HepG2 (cell line): ENCODE data around the gene CSNK1G1. TPM values are rescaled to one million over a fixed set of nuclear protein-coding genes. Genes with fewer than 3 reads are reported as not detected.

Experiments
- ATAC-seq: fragments of 200-7000 bp; cut with Tn5 transposase; 3 replicates; pipeline ENCODE4 v1.9.1; 2020; ENCODE audit warnings: mild to moderate bottlenecking, moderate library complexity
- BruUV-seq: library from RNA; stranded (reverse); fragments of 400-500 nt; replicated peaks from 2 replicates; lab custom pipeline; 2021; lab: Mats Ljungman, UMichigan
- CTCF ChIA-PET: fragments of 300-600 bp; formaldehyde crosslinking; extraction: SDS; loops from one replicate; lab custom pipeline; 2021; ENCODE audit warnings: low total read pairs, inconsistent platforms, low intra/inter-chr PET ratio; lab: Yijun Ruan, JAX
- POLR2A ChIA-PET: fragments of 350-600 bp; sonication (Branson Sonifier 250); formaldehyde crosslinking; loops from one replicate; lab custom pipeline; 2020; ENCODE audit warnings: antibody characterized with exemption, inconsistent platforms; lab: Yijun Ruan, JAX
- DNase-seq: peaks from one replicate; pipeline ENCODE4 v3.0.0-alpha.2; 2015; ENCODE audit warnings: low spot score
- FAIRE-seq: peaks from 3 replicates; lab custom pipeline; 2011; peaks lifted over from hg19 to GRCh38; lab: Jason Lieb, UNC
- H2AFZ ChIP-seq: one replicate; pipeline ENCODE4 v1.6.1; 2011; ENCODE audit warnings: low read length, inconsistent platforms
- H3K27ac ChIP-seq: fragments of 300-600 bp; 3 replicates; pipeline ENCODE4 v1.8.0; 2011; ENCODE audit warnings: mixed run types, mild to moderate bottlenecking, mixed read lengths, low read length, inconsistent platforms; ENCODE audit not compliant: insufficient read depth; ENCODE audit errors: extremely low read length
- H3K27me3 ChIP-seq, 2 experiments: fragments of 200-600 bp in 1 of 2; 2 replicates in 1 of 2; 3 replicates in 1 of 2; pipeline versions ENCODE4 v1.6.0 to v1.8.0; 2011; ENCODE audit warnings: low read length in 2 of 2, mild to moderate bottlenecking in 2 of 2, moderate library complexity in 2 of 2, inconsistent platforms in 1 of 2; ENCODE audit not compliant: insufficient read depth in 2 of 2, control insufficient read depth in 1 of 2
- H3K36me3 ChIP-seq, 2 experiments: fragments of 200-600 bp in 1 of 2; replicated peaks in 1 of 2; 2 replicates in 1 of 2; 3 replicates in 1 of 2; pipeline versions ENCODE4 v1.5.1 to v1.8.0; 2011; ENCODE audit warnings: low read length in 2 of 2, inconsistent platforms in 1 of 2; ENCODE audit not compliant: insufficient read depth in 2 of 2, control insufficient read depth in 1 of 2
- H3K4me1 ChIP-seq: 2 replicates; pipeline ENCODE4 v1.5.1; 2012; ENCODE audit warnings: low read length, inconsistent platforms; ENCODE audit not compliant: insufficient read depth
- H3K4me2 ChIP-seq: 2 replicates; pipeline ENCODE4 v1.6.0; 2011; ENCODE audit warnings: low read depth, low read length, inconsistent platforms
- H3K4me3 ChIP-seq, 3 experiments: fragments of 200-600 bp in 1 of 3; sonication (generic), shearing (Covaris generic) in 1 of 3; replicated peaks in 1 of 3; 2 replicates each; pipeline ENCODE4 v1.5.1; 2011 to 2016; ENCODE audit warnings: low read length in 3 of 3, inconsistent platforms in 2 of 3, low read depth in 2 of 3, mild to moderate bottlenecking in 2 of 3, control low read depth in 1 of 3, mixed read lengths in 1 of 3; ENCODE audit not compliant: insufficient read depth in 1 of 3
- H3K79me2 ChIP-seq: one replicate; pipeline ENCODE4 v1.6.1; 2011; ENCODE audit warnings: low read length, inconsistent platforms; ENCODE audit not compliant: insufficient read depth
- H3K9ac ChIP-seq: 2 replicates; pipeline ENCODE4 v1.6.0; 2011; ENCODE audit warnings: mild to moderate bottlenecking, low read depth, low read length, inconsistent platforms; ENCODE audit not compliant: insufficient read depth
- H3K9me3 ChIP-seq: 2 replicates; pipeline ENCODE4 v1.5.1; 2012; ENCODE audit warnings: mild to moderate bottlenecking, low read length
- H4K20me1 ChIP-seq: 2 replicates; pipeline ENCODE4 v1.6.0; 2011; ENCODE audit warnings: inconsistent platforms, mild to moderate bottlenecking, low read length, moderate library complexity; ENCODE audit not compliant: insufficient read depth
- CHD4 ChIP-seq: fragments of 200-600 bp; sonication (generic); IDR thresholded peaks from 2 replicates; pipeline ENCODE4 v1.7.0; 2017; ENCODE audit warnings: mild to moderate bottlenecking, low read length, borderline replicate concordance
- HMG20B ChIP-seq: conservative IDR thresholded peaks from 2 replicates; pipeline ENCODE4 v1.6.1; 2016; ENCODE audit warnings: missing genetic modification reagents, missing compliant biosample characterization
- KLF13 ChIP-seq: sonication (generic); formaldehyde crosslinking; IDR thresholded peaks from 2 replicates; pipeline ENCODE4 v1.4.0; 2020; ENCODE audit warnings: mild to moderate bottlenecking, missing genetic modification reagents
- MAFG ChIP-seq: sonication (generic); formaldehyde crosslinking; IDR thresholded peaks from 2 replicates; pipeline ENCODE4 v1.5.1; 2020; ENCODE audit warnings: mild to moderate bottlenecking, missing genetic modification reagents
- ZBTB26 ChIP-seq: IDR thresholded peaks from 2 replicates; pipeline ENCODE4 v1.6.1; 2016; ENCODE audit warnings: missing compliant biosample characterization, missing genetic modification reagents, borderline replicate concordance
- ZBTB33 ChIP-seq: sonication (generic); formaldehyde crosslinking; IDR thresholded peaks from 2 replicates; pipeline ENCODE4 v1.4.0; 2020; ENCODE audit warnings: missing genetic modification reagents
- ZNF142 ChIP-seq: sonication (generic); formaldehyde crosslinking; IDR thresholded peaks from 2 replicates; pipeline ENCODE4 v1.4.0; 2020; ENCODE audit warnings: missing genetic modification reagents
- ZNF503 ChIP-seq: sonication (generic); formaldehyde crosslinking; IDR thresholded peaks from 2 replicates; pipeline ENCODE4 v1.4.0; 2020; ENCODE audit warnings: missing genetic modification reagents
- ZNF639 ChIP-seq: conservative IDR thresholded peaks from 2 replicates; pipeline ENCODE4 v1.6.1; 2018; ENCODE audit warnings: missing genetic modification reagents
- ZNF782 ChIP-seq: sonication (generic); formaldehyde crosslinking; IDR thresholded peaks from 2 replicates; pipeline ENCODE4 v1.4.0; 2020; ENCODE audit warnings: missing genetic modification reagents, mild to moderate bottlenecking, borderline replicate concordance
- WGBS: methylation state at CpG from one replicate; pipeline ENCODE4 v1.1.6; 2017; ENCODE audit warnings: low lambda C conversion rate; 5-methylcytosine and 5-hydroxymethylcytosine counted together
- in situ Hi-C: cut with HindIII; loops from 2 replicates; pipeline ENCODE4 v1.10.0; 2017; ENCODE audit warnings: low pct_unique_long_range_greater_than_20kb; ENCODE audit not compliant: extremely low pct_ligation_motif_present
- intact Hi-C: fragments of 100-400 bp; cut with micrococcal nuclease; formaldehyde crosslinking; loops from one replicate; pipeline ENCODE4 v1.10.0; 2022; ENCODE audit not compliant: unreplicated experiment
- polyA plus RNA-seq, 8 experiments: library from polyadenylated mRNA; depleted of rRNA in 3 of 8; stranded (reverse) in 7 of 8; unstranded in 1 of 8; fragments of >200 nt; fragmentation: Illumina TruSeq in 4 of 8; extraction: Trizol in 4 of 8; gene quantifications; 2 replicates each; pipeline versions ENCODE4 v1.2.1 to v1.2.3, GENCODE V29; 2011 to 2016; ENCODE audit warnings: low read depth in 4 of 8, missing spikeins in 1 of 8, mixed read lengths in 1 of 8; ENCODE audit not compliant: insufficient read depth in 1 of 8
- total RNA-seq, 5 experiments: library from RNA; depleted of rRNA; stranded (reverse); fragments of >200 nt; fragmentation: Illumina TruSeq; extraction: Trizol; gene quantifications; 2 replicates each; pipeline ENCODE4 v1.2.3, GENCODE V29; 2016; ENCODE audit warnings: low read depth in 1 of 5

Gene CSNK1G1
- total and polyA plus RNA-seq, 2 of the 13 experiments (the other 11 are each of a cell fraction or from before 2014, with no cell fraction given) = 8.5 to 12.6 TPM

GRCh38 chr15:64237677-64238076 is 118.3 kb downstream of the CSNK1G1 start:
- BruUV-seq = no TSS peak
- H3K9me3 ChIP-seq = no peaks in the 10 kb centered on the region
- H3K9ac ChIP-seq = no peak overlapping the region
- no peaks in the 10 kb centered on the region for H3K27me3 ChIP-seq
- no peak overlapping the region for H2AFZ ChIP-seq
- peaks cover 7% of the 10 kb centered on the region for H3K4me1 ChIP-seq
- H3K4me3 ChIP-seq = no peak overlapping the region
- ATAC-seq (no peak), FAIRE-seq (no peak), DNase-seq (no peak)
- intact Hi-C loops = no loop called here
- no peaks in the 10 kb centered on the region for H4K20me1 ChIP-seq
- H3K36me3 ChIP-seq = no peaks in the 10 kb centered on the region
- 97% methylated on average over 3 of the region's 3 CpGs for WGBS
- H3K79me2 ChIP-seq = peaks cover 4% of the 10 kb centered on the region
- in situ Hi-C loops = no loop called here
- H3K27ac ChIP-seq = no peak overlapping the region
- H3K4me2 ChIP-seq = no peak overlapping the region
- CTCF ChIA-PET = no interaction called here
- POLR2A ChIA-PET = no interaction called here
- no peak for TF ChIP-seq ZNF639
- TF ChIP-seq ZNF503 (CRISPR knock-in tag) = no peak
- TF ChIP-seq ZNF142 = no peak
- no peak for TF ChIP-seq KLF13 (CRISPR knock-in tag)
- TF ChIP-seq MAFG (CRISPR knock-in tag) = no peak
- TF ChIP-seq ZNF782 = no peak
- TF ChIP-seq ZBTB33 (CRISPR knock-in tag) = no peak
- no peak for TF ChIP-seq CHD4
- no peak for TF ChIP-seq ZBTB26 (CRISPR knock-in tag)
- no peak for TF ChIP-seq HMG20B
